GM19467 (cell line): ENCODE results near the gene GPLD1.
"Not testable (repeated sequence)": the region's sequence is repeated elsewhere in the genome, so short reads cannot be mapped to it uniquely, and the experiment has no call there.

Experiments used
- ATAC-seq: cut with Tn5 transposase; IDR thresholded peaks from one replicate; pipeline ENCODE4 v1.9.1; 2021; ENCODE audit warnings: mild to moderate bottlenecking, moderate library complexity; ENCODE audit not compliant: unreplicated experiment

Gene GPLD1

GRCh38 chr6:24415753-24416152 is 73.6 kb downstream of the GPLD1 start:
- peak; percentile 70 for ATAC-seq

DNA sequence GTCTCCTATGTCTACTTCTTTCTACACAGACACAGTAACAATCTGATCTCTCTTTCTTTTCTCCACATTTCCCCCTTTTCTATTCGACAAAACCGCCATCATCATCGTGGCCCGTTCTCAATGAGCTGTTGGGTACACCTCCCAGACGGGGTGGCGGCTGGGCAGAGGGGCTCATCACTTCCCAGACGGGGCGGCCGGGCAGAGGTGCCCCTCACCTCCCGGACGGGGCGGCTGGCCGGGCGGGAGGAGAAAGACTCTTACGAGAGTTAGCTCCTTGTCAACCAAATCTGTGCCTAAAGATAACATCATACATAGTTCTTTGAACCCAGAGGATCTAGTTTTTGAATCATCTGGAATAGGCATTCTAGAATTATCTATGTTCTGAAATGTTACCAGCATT is 74.8 kb downstream of the GPLD1 start:
- not testable (repeated sequence) for ATAC-seq

GRCh38 chr6:24412294-24412693 is 77.1 kb downstream of the GPLD1 start:
- no peak for ATAC-seq

DNA sequence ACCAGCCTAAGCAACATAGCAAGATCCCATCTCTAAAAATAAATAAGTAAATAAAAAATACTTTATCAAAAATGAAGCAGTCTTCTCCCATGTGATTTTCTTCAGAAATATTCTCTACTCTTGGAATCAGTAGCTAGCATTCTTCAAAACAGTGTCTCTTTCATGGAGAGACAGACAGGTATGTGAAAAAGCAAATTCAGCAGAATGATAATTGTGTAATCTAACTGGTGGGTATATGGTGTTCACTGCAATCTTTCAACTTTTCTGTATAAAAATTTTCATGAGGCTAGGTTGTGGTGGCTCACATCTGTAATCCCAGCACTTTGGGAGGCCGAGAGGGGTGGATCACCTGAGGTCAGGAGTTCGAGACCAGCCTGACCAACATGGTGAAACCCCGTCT is 78.8 kb downstream of the GPLD1 start:
- ATAC-seq = no peak

- ATAC-seq = peak; percentile 72
Measured at GRCh38 chr6:24408719-24409410, 80.5 kb downstream of the GPLD1 start.

- ATAC-seq = no peak
Measured at GRCh38 chr6:24405262-24405661, 84.1 kb downstream of the GPLD1 start.

GRCh38 chr6:24403501-24403824 is 85.9 kb downstream of the GPLD1 start:
- ATAC-seq = no peak

DNA sequence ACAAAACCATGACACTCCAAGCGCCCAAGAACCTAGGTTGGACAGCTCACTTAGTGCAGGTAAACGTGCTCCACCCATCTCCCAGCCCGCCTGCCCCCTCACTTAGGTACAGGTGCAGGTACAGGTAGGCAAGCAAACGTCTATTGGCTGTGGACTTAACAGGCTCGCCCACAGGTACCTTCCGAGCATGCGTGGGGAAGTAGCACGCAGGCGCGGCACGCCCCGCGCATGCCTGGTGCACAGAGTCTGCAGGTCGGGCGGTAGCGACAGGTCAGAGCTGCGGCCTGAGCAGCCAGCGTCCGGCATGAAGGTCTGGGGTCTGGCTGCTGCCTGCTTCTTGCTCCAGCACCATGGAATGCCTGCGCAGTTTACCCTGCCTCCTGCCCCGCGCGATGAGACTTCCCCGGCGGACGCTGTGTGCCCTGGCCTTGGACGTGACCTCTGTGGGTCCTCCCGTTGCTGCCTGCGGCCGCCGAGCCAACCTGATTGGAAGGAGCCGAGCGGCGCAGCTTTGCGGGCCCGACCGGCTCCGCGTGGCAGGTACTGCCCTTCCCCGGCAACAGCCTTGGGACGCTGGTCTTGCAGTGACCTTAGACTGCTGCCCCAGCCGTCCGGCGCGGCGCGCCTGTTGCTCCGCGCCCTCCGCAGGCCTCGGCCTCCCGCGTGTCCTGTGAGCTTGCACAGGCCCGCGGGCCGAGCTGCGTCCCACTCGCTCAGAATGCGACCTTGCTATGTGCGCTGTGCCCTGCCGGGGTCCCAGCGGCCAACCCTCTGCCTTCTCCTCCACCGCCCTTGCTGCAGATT is 86.5 kb downstream of the GPLD1 start, which contains the start of gene MRS2:
MRS2 (plus strand) TSS at position 240 of the 804 bp plus-strand sequence; CDS start at position 351, 111 bp downstream.
- ATAC-seq = peak; percentile 94

DNA sequence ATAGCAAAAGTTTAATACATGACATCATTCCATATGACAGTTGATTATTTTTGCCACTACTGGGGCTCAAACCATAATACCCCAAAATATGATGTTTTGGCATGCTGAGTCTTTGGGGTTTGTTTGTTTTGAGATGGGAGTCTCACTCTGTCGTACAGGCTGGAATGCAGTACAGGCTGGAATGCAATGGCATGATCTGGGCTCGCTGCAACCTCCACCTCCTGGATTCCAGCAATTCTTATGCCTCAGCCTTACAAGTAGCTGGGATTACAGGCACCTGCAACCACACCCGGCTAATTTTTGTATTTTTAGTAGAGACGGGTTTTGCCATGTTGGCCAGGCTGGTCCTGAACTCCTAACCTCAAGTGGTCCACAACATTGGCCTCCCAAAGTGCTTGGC is 87.9 kb downstream of the GPLD1 start:
- ATAC-seq = no peak

- ATAC-seq = not testable (repeated sequence)
Measured at GRCh38 chr6:24400045-24401039, 89.0 kb downstream of the GPLD1 start.

DNA sequence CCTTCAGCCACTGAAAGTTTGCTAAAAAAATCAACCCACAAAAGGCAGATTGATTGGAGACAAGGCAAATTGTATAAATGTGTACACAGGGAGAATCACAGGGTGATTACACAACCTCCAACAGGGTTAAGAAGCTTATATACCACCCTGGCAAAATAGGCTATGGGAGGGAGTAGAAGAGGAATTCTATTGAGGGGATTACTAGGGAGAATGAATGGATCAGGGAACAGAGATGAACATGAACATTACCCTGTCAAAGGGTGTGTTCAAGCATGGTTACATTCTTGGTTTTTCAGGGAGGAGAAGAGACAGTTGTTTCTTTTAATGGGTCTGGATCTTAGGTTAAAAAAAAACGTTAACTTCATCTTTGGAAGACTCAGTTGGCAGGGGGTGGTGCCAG is 91.7 kb downstream of the GPLD1 start:
- no peak for ATAC-seq

GRCh38 chr6:24396824-24397223 is 92.6 kb downstream of the GPLD1 start:
- no peak for ATAC-seq

- ATAC-seq = no peak
Measured at GRCh38 chr6:24394780-24395437, 94.5 kb downstream of the GPLD1 start.

GRCh38 chr6:24394061-24394779 is 95.2 kb downstream of the GPLD1 start:
- ATAC-seq = no peak

GRCh38 chr6:24391756-24392405 is 97.5 kb downstream of the GPLD1 start:
- peak; percentile 78 for ATAC-seq

- ATAC-seq = no peak
Measured at GRCh38 chr6:24391208-24391607, 98.2 kb downstream of the GPLD1 start.

DNA sequence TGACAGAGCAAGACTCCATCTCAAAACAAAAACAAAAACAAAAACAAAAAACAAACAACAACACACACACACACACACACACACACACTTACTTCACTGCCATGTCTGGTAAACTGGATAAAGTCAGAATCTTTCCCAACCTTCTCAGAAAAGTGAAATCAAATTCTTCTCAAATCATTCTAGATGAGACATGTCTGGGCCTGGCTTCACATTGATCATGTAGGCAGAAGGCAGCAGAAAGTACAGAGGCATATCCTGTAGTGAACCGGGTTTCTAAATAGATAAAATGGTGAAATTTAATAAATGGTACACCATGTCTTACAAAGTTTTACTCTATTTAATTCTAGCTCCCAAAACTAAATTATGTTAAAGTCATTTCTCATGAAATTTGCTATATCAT is 101.6 kb downstream of the GPLD1 start:
- no peak for ATAC-seq

DNA sequence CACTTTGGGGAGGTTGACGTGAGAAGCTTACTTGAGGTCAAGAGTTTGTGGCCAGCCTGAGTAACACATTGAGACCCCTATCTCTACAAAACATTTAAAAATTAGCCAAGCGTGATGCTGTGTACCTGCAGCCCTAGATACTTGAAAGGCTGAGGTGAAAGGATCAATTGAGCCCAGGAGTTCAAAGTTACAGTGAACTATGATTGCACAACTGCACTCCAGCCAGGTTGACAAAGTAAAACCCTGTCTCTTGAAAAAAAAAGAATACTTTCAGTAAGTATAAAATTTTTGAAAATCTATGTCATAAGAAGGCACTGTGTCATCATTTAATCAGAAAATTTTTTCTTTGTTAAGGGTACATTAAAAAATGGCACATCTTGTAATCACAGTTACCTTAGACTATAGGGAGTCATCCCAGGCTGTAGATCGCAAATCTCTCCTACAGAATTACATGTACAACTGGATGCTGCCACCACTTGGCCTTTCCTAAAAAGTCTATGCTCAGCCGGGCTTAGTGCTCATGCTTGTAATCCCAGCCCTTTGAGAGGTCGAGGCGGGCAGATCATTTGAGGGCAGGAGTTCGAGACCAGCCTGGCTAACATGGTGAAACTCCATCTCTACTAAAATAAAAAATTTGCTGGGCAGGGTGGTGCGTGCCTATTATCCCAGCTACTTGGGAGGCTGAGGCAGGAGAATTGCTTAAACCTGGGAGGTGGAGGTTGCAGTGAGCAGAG is 103.7 kb downstream of the GPLD1 start:
- peak; percentile 59 for ATAC-seq
